IPS-20b (cell line): ENCODE data around the gene ANKRD22.

Source experiments
- H3K27ac ChIP-seq: one replicate; pipeline ENCODE4 v1.5.1; 2013; ENCODE audit warnings: low read length
- H3K27me3 ChIP-seq: 2 replicates; pipeline ENCODE4 v1.6.1; 2013; ENCODE audit warnings: mild to moderate bottlenecking, low read length, inconsistent platforms; ENCODE audit not compliant: insufficient read depth
- H3K36me3 ChIP-seq: 2 replicates; pipeline ENCODE4 v1.6.1; 2013; ENCODE audit warnings: low read depth, mild to moderate bottlenecking, inconsistent platforms, low read length, moderate library complexity; ENCODE audit not compliant: insufficient read depth
- H3K4me1 ChIP-seq: 2 replicates; pipeline ENCODE4 v1.6.1; 2013; ENCODE audit warnings: mild to moderate bottlenecking, control low read depth, inconsistent platforms, low read length, moderate library complexity; ENCODE audit not compliant: insufficient read depth
- H3K4me3 ChIP-seq: 2 replicates; pipeline ENCODE4 v1.5.1; 2013; ENCODE audit warnings: mild to moderate bottlenecking, low read length, inconsistent platforms
- H3K9ac ChIP-seq: 2 replicates; pipeline ENCODE4 v1.6.1; 2013; ENCODE audit warnings: low read depth, mild to moderate bottlenecking, inconsistent platforms, low read length, moderate library complexity
- H3K9me3 ChIP-seq: 2 replicates; pipeline ENCODE4 v1.6.1; 2013; ENCODE audit warnings: mild to moderate bottlenecking, low read depth, low read length, inconsistent platforms; ENCODE audit not compliant: insufficient read depth

Gene ANKRD22

GRCh38 chr10:88809621-88810020 is 42.0 kb downstream of the ANKRD22 start:
- Histone ChIP-seq H3K4me1 (no peaks in the 10 kb centered on the region), H3K9ac (no peak overlapping the region), H3K4me3 (no peak overlapping the region), H3K27me3 (no peaks in the 10 kb centered on the region; the same call in 1 of the 2 replicates), H3K9me3 (no peaks in the 10 kb centered on the region), H3K27ac (no peak overlapping the region), H3K36me3 (no peaks in the 10 kb centered on the region)

- Histone ChIP-seq H3K9ac (no peak overlapping the region), H3K4me1 (peaks cover 4% of the 10 kb centered on the region; the same call in 1 of the 2 replicates), H3K36me3 (no peaks in the 10 kb centered on the region), H3K9me3 (no peaks in the 10 kb centered on the region), H3K4me3 (no peak overlapping the region), H3K27me3 (no peaks in the 10 kb centered on the region; the same call in 1 of the 2 replicates), H3K27ac (no peak overlapping the region)
Observed at GRCh38 chr10:88805924-88806323, 45.7 kb downstream of the ANKRD22 start.

GRCh38 chr10:88805361-88805760 is 46.3 kb downstream of the ANKRD22 start:
- no peaks in the 10 kb centered on the region for H3K9me3 ChIP-seq
- peaks cover 4% of the 10 kb centered on the region; the same call in 1 of the 2 replicates for H3K4me1 ChIP-seq
- H3K4me3 ChIP-seq = no peak overlapping the region
- H3K9ac ChIP-seq = no peak overlapping the region
- H3K27ac ChIP-seq = no peak overlapping the region
- no peaks in the 10 kb centered on the region for H3K36me3 ChIP-seq
- no peaks in the 10 kb centered on the region; the same call in 1 of the 2 replicates for H3K27me3 ChIP-seq

- Histone ChIP-seq H3K9ac (no peak overlapping the region), H3K4me1 (peaks cover 4% of the 10 kb centered on the region; the same call in 1 of the 2 replicates), H3K27ac (no peak overlapping the region), H3K36me3 (no peaks in the 10 kb centered on the region), H3K9me3 (no peaks in the 10 kb centered on the region), H3K4me3 (no peak overlapping the region), H3K27me3 (no peaks in the 10 kb centered on the region; the same call in 1 of the 2 replicates)
Observed at GRCh38 chr10:88804083-88804812, 47.4 kb downstream of the ANKRD22 start.

GRCh38 chr10:88803641-88804040 is 48.0 kb downstream of the ANKRD22 start:
- H3K27me3 ChIP-seq = no peaks in the 10 kb centered on the region; the same call in 1 of the 2 replicates
- H3K27ac ChIP-seq = no peak overlapping the region
- H3K36me3 ChIP-seq = no peaks in the 10 kb centered on the region
- peaks cover 4% of the 10 kb centered on the region; the same call in 1 of the 2 replicates for H3K4me1 ChIP-seq
- H3K4me3 ChIP-seq = no peak overlapping the region
- no peak overlapping the region for H3K9ac ChIP-seq
- H3K9me3 ChIP-seq = no peaks in the 10 kb centered on the region

- no peak within 1 kb of the TSS for H3K4me3 ChIP-seq
- no peaks in the 10 kb centered on the region for H3K9me3 ChIP-seq
- H3K9ac ChIP-seq = no peak within 1 kb of the TSS
Observed at GRCh38 chr10:88802523-88803285, 48.9 kb downstream of the ANKRD22 start, which contains the start of gene LIPM. Gene LIPM, plus strand, starts transcription at chr10:88802730. Its CDS starts 167 bp downstream, at chr10:88802897.

GRCh38 chr10:88800152-88801125 is 51.2 kb downstream of the ANKRD22 start:
- peaks cover 4% of the 10 kb centered on the region; the same call in 1 of the 2 replicates for H3K4me1 ChIP-seq
- H3K27ac ChIP-seq = no peak overlapping the region
- H3K36me3 ChIP-seq = no peaks in the 10 kb centered on the region
- H3K27me3 ChIP-seq = no peaks in the 10 kb centered on the region
- no peak overlapping the region for H3K9ac ChIP-seq
- no peaks in the 10 kb centered on the region for H3K9me3 ChIP-seq
- no peak overlapping the region for H3K4me3 ChIP-seq

More at GRCh38 chr10:88802523-88803285, 48.9 kb downstream of the ANKRD22 start, which contains the start of gene LIPM:
- H3K27ac ChIP-seq = no peak within 1 kb of the TSS
- peaks cover 4% of the 10 kb centered on the region; the same call in 1 of the 2 replicates for H3K4me1 ChIP-seq
- no peaks in the 10 kb centered on the region for H3K36me3 ChIP-seq
- H3K27me3 ChIP-seq = no peaks in the 10 kb centered on the region; the same call in 1 of the 2 replicates

GRCh38 chr10:88794731-88795130 is 56.9 kb downstream of the ANKRD22 start:
- Histone ChIP-seq H3K4me3 (no peak overlapping the region), H3K4me1 (no peaks in the 10 kb centered on the region; the same call in 1 of the 2 replicates), H3K9me3 (no peaks in the 10 kb centered on the region), H3K27ac (no peak overlapping the region), H3K27me3 (no peaks in the 10 kb centered on the region), H3K36me3 (no peaks in the 10 kb centered on the region), H3K9ac (no peak overlapping the region)

- H3K9ac ChIP-seq = no peak overlapping the region
- no peaks in the 10 kb centered on the region for H3K9me3 ChIP-seq
- no peak overlapping the region for H3K27ac ChIP-seq
- no peak overlapping the region for H3K4me3 ChIP-seq
- H3K36me3 ChIP-seq = no peaks in the 10 kb centered on the region
- no peaks in the 10 kb centered on the region; the same call in 1 of the 2 replicates for H3K4me1 ChIP-seq
- H3K27me3 ChIP-seq = no peaks in the 10 kb centered on the region
Observed at GRCh38 chr10:88793712-88794299, 57.8 kb downstream of the ANKRD22 start.

- Histone ChIP-seq H3K9ac (no peak overlapping the region), H3K36me3 (no peaks in the 10 kb centered on the region), H3K4me3 (no peak overlapping the region), H3K9me3 (no peaks in the 10 kb centered on the region), H3K27me3 (no peaks in the 10 kb centered on the region), H3K4me1 (no peaks in the 10 kb centered on the region; the same call in 1 of the 2 replicates), H3K27ac (no peak overlapping the region)
Observed at GRCh38 chr10:88792661-88793060, 59.0 kb downstream of the ANKRD22 start.
